Measurements from ENCODE around the gene CD28.
"Not testable (repeated sequence)": the region's sequence is repeated elsewhere in the genome, so short reads cannot be mapped to it uniquely, and the experiment has no call there.

The CD28 gene

DNA sequence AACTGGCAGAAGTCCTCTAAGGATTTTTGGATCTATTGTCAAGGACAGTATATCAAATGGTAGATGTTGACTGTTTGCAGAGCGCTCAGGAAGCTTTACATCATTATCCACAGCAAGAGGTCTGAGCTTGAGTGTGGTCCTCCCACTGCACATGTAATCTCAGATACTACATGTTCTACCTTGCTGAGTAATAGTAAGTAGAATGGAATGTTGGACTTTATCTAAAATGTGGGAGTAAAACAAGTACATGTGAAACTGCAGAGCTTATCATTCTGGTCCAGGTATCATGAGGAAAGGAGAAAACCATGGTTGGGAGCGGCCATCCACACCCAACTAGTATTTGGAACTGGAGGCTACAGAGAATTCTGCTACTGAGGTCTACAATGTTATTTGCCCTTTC, 19.3 kb upstream of the CD28 start:
- DNase-seq (ENCODE audit: low spot score): no peak

DNA sequence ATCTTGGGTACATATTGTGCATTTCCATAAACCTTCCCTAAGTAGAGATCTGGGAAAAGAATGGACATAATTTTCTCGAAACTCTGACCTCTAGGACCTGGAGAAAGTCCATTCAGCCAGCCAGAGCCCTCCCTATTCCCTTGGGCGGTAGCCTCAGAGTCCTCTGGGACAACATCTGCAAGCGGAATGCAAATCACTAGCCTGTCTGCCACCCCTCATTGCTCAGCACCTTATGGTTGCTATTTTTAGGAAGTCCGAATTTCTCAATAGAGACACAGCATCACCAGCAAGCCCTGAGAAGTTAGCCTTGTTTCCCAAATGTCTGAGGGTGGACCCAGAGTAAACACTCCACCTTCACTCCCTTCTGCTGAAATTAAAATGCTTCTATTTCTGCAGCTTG, 17.6 kb upstream of the CD28 start:
- DNase-seq (ENCODE audit: low spot score): no peak

DNA sequence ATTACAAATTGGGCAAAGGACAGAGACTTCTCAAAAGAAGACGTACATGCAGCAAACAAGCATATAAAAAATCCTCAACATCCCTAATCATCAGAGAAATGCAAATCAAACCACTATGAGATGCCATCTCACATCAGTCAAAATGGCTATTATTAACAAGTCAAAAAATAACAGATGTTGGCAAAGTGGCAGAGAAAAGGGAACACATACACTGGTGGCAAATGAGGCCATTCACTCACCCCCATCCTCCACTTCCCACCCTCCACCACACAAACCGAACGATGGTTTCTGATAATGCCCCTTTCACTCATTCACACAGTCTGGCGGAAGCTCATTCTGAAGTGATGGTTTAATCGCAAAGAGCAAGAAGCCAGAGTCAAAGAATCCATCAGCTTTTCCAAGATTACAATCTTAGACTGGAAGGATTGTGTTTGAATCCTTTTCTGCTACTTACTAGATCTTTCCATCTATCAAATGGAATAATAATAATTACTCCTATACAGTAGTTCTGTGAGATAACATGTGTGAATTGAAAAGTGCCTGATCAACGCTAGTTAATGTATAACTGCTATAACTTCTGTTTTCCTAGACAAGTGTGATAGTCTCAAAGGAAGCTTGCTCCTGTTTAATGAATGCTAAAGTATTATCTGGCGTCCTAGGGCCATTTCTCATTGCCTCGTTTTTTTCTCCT, 16.9 kb upstream of the CD28 start:
- DNase-seq (ENCODE audit: low spot score): no peak

DNA sequence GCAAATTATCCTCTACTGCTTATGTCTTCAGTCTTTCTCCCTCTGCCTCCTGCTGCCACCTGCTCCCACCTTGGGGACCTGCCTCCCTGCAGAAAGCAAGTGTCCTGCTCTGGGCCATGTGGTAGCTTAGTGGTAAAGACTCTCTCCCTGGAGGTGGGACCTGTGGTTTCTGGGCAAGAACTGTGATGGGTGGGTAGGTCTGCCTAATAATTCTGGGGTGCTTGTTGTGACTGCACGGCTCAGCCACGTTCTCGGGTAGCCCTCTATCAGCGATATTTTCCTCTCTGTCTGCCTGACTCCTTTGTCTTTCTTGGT, 16.4 kb upstream of the CD28 start:
- DNase-seq (ENCODE audit: low spot score): no peak

DNA sequence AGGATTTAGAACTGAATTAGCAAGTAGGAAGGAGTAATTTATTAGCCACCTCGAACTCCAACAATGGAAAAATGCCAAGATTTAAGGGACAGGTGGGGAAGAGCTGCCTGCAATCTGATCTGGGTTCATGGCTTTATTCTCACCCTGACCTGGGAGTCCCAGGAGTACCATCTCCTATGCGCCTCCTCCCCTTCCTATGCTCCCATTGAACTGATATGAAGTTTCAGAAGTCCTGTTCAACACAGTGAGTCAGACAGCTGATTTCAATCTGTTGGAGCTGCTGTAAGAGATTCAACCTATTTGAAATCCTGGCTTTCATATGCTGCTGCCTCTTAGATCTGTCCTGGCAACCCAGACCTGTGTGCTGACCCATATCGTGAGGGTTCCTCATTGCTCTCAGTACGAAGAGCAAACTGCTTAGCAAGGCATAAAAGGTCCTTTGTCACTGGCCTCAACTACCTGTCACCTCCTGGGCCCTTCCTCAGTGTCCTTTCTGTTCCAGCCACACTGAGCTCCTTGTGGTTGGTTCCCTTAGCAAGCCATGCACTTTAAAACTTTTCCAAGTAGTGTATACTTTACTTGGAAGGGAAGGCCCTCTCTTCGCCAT, 15.9 kb upstream of the CD28 start:
- DNase-seq (ENCODE audit: low spot score): no peak

DNA sequence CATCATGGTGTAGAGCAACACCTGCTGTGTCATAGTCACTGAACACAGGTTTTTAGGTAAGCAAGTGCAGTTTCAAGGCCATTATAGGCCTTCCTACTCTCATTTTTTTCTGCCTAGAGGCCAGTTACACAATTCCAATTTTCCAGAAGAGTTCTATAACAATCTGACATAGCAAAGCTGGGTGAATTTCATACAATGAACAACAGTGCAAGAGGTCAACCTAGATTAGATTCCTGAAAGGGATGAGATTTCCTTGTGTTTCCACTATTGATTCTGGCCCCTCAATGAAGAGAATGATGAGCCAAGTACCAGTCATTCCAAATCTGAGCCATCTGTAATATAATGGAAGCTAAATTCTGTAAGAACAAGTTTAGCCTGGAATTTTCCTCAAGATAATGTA, 15.3 kb upstream of the CD28 start:
- no peak for DNase-seq (ENCODE audit: low spot score)

DNA sequence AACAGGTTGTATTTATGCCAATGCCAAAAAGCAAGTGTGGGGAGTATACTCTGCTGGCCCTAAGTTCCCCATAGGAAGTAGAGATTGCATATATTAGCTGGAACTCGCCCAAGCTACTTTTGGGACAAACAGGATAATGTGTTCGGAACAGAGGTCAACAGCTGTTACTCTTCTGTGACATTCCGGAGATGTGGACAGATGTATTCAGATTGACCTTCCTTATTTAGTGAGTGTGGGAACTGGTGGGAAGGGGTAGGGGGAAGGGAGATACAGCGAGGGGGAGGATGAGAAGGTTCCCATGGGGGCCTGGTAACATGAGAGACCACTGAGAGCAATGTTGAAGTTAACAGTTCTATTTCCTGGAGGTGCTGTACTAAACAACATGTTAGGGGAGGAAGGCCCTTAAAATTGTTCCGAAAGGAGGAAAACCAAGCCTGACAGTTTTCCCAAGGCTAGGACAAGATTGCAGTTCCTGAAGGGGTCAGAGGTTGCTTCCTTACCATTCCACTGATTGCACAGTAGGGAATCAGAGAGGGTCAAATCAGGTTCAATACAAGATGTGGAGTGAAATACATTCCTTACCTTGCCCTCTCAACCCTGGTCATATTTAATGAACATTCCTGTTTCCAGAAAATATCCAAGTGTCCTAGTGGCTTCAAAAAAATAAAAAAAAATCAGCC, 14.3 kb upstream of the CD28 start:
- no peak for DNase-seq (ENCODE audit: low spot score)

DNA sequence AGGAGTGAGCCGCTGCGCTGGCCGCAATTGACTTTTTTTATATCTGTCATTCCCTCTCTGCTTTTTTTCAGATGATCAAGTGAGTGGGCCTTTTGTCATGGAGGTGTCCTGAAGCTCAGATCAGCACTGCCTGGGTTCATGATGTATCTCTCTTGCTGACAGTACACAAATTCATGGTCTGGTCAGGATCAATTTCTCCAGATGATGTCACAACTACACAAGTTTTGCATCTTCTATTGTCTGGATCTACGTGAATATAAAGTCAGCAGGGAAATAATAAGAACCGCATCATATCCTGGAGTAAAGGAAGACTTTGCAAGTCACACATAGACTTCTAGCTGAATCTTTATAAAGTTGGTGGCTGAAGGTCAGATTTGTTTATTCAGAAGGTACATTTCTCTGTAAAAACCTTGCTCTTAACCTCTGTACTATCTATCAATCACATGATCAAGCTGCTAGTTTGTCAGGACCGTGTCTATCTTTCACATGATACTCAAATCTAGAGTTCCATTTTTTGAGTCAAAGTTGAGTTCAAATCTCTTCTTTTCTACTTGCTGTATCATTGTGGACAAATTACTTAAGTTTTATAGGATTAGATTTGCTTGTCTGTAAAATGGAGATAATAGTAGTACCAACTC, 13.1 kb upstream of the CD28 start:
- DNase-seq (ENCODE audit: low spot score): no peak

DNA sequence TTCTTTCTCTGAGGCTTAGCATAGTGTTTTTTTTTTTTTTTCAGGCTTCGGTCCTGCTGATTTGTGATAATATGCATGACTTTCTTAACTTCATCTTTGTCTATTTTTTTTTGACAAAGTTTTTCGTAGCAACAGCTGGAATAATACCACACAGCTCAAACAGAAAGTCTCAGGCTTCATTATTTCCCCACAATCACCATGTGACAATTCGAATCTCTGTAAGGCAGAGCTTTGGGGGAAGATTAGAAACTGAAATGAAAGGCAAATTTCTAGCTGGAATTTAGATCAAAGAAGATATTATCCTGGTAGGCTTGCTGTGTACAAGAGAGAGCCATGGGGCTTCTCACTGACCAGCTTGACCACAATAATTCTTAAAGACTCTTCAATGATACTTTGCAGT, 12.2 kb upstream of the CD28 start:
- no peak for DNase-seq (ENCODE audit: low spot score)

DNA sequence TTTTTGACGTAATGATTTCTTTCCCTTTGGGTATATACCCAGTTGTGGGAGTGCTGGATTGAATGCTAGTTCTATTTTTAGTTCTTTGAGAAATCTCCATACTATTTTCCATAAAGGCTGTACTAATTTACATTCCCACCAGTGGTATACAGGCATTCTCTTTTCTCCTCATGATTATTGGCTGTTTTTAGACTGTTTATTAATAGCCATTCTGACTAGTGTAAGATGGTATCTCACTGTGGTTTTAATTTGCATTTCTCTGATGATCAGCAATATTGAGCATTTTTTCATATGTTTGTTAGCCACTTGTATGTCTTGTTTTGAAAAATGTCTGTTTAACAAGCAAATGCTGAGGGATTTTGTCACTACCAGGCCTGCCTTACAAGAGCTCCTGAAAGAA, 9.2 kb upstream of the CD28 start:
- DNase-seq (ENCODE audit: low spot score): no peak

DNA sequence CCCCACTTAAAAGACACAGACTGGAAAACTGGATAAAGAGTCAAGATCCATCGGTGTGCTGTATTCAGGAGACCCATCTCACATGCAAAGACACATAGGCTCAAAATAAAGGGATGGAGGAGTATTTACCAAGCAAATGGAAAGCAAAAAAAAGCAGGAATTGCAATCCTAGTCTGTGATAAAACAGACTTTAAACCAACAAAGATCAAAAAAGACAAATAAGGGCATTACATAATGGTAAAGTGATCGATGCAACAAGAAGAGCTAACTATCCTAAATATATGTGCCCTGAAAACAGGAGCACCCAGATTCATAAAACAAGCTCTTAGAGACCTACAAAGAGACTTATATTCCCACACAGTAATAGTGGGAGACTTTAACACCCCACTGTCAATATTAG, 8.7 kb upstream of the CD28 start:
- not testable (repeated sequence) for DNase-seq (ENCODE audit: low spot score)

DNA sequence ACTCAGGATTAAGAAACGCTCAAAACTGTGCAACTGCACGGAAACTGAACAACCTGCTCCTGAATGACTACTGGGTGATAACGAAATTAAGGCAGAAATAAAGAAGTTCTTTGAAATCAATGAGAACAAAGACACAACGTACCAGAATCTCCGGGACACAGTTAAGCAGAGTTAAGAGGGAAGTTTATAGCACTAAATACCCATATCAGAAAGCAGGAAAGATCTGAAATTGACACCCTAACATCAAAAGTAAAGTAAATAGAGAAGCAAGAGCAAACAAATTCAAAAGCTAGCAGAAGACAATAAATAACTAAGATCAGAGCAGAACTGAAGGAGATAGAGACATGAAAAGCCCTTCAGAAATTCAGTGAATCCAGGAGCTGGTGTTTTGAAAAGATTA, 8.0 kb upstream of the CD28 start:
- not testable (repeated sequence) for DNase-seq (ENCODE audit: low spot score)

DNA sequence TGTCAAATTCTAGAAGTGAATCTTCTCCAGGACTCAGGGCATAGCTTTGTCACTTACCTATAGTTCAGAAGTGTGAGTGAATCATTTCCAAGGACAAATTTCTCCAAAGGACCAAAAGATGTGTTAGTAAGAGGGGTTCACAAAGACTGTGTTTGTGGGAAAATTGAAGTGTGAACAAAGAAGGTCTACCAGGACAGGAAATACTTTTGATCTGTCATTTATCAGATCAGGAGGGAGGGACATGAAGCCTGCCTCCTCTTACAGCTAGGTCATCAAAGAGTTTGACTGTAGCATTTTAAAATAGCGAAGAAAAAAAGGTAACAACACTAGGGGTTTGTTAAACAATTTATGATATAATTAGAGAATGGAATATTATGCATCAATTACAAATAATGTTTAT, 2.0 kb upstream of the CD28 start:
- DNase-seq (ENCODE audit: low spot score): no peak

DNA sequence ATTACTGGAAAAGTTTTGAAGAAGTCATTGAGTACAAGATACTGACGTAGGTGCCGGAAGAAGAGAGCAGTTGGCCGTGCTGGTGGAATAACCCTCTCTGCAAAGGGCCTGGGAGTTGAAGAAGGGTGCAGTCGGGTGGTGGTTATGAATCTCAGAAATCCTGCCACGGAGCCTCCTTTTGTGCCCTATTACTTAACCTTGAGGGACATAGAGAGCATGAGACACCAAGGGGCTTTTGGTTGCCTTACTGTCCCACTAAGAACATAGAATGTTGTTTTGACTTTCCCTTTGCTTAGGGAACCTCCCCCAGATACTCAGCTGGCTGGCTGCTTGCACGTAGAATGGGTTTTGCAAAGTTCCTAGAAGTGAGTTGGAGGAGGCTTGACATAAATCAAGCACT, 1.3 kb upstream of the CD28 start:
- DNase-seq (ENCODE audit: low spot score): no peak

DNA sequence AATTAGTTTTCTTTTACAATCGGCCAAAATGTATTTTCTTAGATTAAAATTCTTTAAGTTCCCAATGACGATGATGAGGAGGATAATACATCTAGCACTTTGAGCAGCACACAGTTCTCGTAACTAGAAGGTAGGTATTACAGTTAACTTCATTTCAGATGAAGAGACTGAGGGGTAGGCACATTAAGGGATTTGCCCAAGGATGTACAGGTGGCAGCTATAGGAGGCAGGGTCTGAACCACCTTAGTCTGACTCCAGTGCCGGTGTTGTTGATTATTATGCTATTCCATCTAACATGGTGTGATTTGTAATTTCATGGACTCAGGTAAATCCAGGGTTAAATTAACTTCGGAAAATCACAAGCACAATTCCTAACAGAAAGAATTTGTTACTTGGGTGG, 1.1 kb downstream of the CD28 start:
- DNase-seq (ENCODE audit: low spot score): no peak

DNA sequence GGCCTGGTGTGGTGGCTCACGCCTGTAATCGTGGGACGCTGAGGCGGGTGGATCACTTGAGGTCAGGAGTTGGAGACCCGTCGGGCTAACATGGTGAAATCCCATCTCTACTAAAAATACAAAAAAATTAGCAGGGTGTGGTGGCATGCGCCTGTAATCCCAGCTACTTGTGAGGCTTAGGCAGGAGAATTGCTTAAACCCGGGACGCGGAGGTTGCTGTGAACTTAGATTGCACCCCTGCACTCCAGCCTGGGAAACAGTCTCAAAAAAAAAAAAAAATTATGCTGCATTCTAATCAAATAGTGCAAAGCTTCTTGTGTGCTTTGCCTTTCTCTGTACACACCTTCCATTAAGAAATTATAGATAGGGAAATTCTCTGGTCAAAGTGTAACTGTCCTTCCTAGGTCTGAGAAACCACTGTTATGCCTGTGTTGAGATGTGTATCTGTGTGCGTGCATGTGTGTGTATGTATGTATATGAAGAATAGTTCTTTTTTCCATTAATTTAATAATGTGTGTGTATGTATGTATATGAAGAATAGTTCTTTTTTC, 2.5 kb downstream of the CD28 start:
- DNase-seq (ENCODE audit: low spot score): no peak

DNA sequence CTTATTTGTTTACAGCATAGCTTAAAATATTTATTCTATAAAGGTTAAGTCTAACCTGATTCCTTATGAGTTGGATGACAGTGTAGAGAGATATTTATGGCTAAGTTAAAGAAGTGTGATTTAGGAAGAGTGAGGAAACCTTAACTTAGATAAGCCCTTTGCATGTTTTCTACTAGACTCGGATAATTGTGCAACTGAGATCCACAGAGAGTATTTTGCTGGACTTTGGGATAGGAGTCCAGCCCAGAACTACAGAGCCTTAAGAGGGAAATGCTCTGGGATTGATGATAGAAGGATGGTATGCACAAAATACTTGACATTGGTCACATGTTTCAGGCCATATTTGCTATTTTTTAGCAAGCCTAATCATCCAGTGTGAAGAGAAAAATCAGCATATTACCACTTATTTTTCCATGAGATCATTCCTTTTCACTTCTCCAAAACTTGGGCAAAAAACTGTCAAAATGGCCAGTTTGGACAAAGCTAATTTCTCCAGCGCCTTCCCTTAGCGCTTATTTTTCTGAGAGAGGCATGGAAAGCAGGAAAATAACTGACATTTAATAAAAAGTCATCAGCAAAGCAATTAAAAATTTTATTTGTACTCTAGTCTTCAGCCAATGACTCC, 3.1 kb downstream of the CD28 start:
- no peak for DNase-seq (ENCODE audit: low spot score)

DNA sequence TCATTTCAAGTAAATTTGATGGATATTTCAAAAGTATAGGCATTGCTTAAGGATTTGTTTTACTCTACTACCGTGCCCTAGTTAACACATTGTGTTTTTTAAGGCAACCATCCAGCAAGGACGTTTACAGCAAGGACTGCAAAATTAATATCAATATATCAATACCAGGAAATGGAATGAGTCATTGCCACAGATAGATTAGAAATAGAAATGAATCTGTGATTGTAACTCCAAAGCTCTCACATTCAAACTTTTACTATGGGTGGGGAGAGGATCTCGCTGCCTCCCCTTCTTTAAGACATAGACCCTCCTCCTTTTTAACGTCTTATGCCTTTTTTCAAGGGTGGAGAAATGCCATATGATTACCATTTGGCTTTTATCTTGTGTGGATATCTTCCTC, 3.8 kb downstream of the CD28 start:
- no peak for DNase-seq (ENCODE audit: low spot score)

DNA sequence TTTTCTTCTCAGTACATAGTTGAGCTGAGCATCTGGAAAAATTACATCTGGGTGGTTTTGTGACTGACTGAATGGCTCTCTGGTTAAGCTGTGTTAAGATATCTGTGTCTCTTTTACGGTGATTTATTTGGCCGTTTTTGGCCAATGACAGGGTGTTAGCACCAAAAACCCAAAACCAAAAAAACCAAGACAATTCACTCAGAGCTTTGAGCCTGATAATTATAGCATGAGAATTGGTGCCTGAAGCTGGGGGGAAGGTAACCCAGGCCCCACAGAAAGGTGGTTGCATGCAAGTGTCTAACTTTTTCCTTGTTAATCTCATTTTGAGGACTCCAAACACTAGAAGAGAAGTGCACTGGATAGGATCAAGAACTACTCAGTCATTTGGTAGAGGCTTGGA, 4.5 kb downstream of the CD28 start:
- DNase-seq (ENCODE audit: low spot score): no peak

DNA sequence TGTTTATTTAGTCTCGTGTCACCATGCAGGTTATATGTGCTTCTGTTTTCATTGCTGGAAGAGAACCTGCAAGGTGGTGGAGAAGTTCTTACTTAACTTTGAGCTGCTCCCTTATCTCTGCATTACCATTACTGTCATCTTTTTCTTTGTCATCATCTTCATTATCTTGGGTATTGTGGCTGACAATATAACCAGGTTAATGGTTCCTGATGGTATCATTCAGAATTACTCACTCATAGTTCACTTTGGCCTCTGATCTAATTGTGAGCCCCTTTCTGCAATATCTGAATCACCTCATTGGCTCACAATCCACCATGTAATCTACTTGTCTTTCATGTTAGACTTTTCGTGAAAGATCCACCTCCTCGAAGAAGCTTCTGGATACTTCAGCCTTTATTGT, 5.0 kb downstream of the CD28 start:
- no peak for DNase-seq (ENCODE audit: low spot score)

DNA sequence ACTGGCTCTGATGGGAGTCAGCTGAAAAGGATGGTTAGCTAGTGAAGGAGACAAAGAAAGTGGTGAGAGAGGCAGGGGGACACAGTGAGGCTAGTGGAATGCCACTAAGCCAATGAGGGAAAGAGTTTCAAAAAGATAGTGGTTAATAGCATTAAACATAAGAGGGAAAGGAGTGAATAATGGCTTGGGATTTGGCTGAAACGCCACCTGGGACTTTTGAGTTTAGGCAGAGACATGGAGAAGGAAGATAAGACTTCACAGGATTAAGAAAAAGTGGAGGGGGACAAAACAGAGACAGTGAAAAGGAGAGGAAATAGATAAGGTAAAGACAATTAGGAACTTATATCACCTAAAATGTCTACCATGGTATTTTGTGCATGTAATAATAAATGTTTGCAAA, 6.9 kb downstream of the CD28 start:
- DNase-seq (ENCODE audit: low spot score): no peak

DNA sequence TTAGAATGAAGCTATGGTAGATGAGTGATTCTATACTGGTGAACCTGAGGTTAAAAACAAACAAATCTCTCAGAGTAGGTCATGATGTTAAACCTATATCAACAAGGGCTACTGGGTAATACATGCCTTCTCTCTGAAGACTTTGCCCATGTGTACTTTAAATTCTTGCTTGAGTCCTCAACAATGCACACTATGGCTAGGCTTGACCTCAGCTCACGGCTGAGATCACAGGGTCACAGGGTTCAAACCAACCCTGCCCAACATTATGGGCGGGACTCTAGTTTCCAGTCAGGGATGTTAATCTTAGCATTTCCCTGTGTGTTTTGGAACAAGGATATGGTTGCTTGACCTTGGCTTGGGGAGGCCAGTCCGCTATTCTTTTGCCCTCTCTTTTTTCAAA, 7.7 kb downstream of the CD28 start:
- no peak for DNase-seq (ENCODE audit: low spot score)

DNA sequence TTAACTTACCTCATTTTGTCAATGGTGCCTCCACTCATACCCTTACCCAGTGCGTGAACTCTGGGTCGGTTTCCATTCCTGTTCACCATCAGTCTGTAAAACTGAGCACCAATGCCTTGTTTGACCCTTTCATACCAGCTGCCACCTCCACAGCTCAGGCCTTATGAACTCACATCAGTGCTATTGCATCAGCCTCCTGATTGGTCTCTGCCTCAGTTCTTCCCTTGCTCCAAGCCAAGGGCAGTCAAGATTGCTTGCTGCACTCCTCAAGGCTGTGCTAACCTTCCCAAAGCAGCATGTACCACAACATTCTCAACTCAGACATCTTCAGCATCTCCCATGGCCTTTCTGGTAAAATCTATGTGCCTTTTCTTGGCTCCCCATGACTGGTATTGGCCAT, 9.3 kb downstream of the CD28 start:
- no peak for DNase-seq (ENCODE audit: low spot score)
